HG03103 (cell line): ENCODE measurements around the gene KLKB1.

ENCODE experiments used
- ATAC-seq: cut with Tn5 transposase; IDR thresholded peaks from one replicate; pipeline ENCODE4 v1.9.1; 2021; ENCODE audit warnings: low read depth; ENCODE audit not compliant: unreplicated experiment

KLKB1 gene

DNA sequence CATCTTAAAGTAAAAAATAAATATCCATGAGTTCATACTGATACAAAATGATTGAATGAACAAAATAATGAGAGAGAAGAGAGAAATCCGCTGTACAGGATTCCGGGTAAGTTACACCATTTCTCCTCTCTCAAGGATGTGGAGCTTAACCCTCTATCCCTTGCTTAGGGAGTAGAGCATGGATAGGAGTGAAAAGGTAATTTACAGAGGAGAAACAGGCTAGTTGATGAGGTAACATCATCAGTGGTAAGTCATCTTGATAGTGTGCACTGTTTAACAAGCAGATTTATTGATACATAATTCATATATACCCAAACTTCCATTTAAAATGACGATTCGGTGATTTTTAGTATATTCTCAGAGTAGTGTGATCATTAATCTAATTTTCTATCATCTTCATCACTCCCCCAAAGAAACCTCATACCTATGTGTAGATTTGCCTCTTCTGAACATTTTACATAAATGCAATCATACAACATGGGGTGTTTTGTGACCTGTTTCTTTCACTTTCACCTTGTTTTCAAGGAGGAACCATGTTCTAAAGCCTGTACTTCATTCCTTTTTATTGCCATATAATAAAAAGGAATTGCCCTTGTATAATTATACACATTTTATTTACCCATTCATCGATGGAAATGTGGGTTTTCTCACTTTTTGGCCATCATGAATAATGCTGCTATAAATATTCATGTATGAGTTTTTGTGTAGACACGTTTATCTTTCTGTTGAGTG is 73.5 kb downstream of the KLKB1 start:
- no peak for ATAC-seq

DNA sequence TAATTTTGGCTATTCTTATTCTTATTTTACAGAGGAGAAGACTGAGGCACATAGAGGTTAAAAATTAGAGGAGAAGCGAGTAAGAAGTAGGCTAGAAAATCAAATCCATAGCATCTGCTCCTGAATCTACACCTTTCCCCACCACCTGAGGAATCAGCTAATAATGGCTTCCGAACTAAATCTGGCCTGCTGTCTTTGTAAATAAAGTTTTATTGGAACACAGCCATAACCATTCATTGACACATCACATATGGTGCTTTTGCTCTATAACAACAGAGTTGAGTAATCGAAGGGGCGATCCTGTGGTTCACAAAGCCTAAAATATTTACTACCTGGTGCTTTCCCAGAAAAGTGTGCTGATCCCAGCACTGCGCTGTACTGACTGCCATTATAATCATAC is 76.9 kb downstream of the KLKB1 start:
- ATAC-seq, result no peak

DNA sequence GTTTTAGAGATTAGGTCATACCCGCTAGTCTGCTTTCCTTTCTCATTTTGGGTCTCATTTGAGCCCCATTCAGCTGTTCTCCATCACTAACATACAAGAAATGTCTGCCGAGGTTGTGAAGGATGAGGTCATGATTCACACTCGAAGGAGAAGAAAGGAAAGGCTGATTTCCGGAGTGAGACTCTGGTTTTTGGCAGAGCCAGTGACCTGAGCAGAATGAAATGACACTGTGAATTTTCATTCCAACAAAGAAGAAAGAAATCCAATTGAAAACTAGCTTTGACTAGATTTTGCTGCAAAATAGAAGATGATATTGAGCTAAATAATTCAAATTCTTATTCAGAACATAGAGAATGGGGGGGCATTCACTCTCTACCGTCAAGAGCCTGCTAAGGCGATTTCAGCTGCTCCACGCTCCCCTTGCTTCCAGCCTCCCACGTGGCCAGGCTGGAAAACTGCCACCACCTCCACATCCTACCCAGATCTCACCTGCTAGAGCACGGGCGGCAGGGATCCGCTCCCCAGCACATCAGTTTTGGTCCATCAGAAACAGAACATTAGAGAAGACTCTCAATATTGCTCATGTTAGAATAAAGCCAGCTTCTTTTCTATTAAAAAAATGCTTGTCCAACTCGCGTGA is 77.7 kb downstream of the KLKB1 start:
- ATAC-seq, result no peak

DNA sequence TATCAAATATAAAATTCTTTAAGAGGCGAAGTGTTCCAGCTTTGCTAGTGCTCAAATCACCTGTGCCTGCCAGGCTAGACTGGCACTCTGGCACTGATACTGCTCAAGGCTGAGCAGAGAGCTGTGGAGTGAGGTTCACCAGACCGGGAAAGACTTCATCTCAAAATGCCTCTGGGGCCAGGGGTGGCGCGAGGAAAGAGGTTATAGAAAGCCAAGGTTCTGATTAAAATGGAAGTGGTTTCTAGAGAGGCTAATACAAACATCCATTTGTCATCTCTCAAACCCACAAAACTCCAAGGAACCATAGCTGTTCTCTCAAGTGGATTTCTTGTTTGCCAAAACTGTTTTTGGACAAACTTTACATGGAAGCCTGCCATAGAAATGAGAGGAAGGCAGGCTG is 80.2 kb downstream of the KLKB1 start:
- ATAC-seq, result no peak

- no peak for ATAC-seq
Measured at GRCh38 chr4:186307916-186308315, 80.6 kb downstream of the KLKB1 start.
